ENCODE results near the gene KPNA6.

The KPNA6 gene

DNA sequence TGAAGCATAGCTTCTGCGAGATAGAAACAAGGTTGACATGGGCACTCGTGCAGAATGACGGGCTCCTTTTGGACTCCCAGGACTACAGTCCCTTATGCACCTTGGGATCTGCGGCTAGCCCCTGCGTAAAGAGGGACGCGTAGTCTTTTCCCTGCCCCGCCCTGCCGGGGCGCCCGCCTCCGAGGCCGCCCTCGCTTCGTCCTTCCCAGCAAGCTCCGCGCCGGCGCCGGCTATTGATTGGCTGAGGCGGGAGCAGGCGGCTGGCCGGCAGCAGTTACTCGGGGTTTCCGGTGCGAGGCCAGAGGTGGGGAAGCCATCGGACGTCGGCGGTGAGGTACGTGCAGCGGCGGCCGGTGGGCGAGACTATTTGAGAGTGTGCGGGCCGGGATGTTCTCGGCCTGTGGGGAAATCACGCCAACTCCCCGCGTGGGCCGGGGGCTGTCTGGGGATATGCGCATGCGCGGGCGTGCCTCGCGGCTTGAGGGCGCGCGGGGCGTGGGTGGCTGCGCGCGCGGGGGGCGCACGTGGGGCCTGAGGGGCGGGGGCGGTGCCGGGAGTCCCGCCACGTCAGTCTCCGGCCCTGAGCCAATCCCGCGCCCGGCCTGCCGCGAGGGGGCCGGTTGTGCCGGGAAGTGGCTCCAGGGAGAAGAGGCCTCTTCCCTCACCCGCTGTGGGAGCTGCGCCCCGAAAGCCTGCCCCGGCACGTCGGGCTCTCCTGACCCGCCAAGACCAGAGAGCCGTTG lies 71.8 kb downstream of the KPNA6 start, which contains the start of gene TXLNA:
TXLNA (plus strand) TSS at position 233 of the 743 bp plus-strand sequence. CDS start 671 bp downstream, outside the sequence.
- POLR2A ChIA-PET, result interaction anchor here (0.6 to 2.5 kb wide), 7 partner anchors 11 to 156 kb away, joined by 3 to 13 read pairs (median 4); partner anchors contain the start of genes CCDC28B, KPNA6 and MARCKSL1
- peak; percentile 98 for DNase-seq (ENCODE audit: extremely low spot score)
- TF ChIP-seq, protein P1, sequence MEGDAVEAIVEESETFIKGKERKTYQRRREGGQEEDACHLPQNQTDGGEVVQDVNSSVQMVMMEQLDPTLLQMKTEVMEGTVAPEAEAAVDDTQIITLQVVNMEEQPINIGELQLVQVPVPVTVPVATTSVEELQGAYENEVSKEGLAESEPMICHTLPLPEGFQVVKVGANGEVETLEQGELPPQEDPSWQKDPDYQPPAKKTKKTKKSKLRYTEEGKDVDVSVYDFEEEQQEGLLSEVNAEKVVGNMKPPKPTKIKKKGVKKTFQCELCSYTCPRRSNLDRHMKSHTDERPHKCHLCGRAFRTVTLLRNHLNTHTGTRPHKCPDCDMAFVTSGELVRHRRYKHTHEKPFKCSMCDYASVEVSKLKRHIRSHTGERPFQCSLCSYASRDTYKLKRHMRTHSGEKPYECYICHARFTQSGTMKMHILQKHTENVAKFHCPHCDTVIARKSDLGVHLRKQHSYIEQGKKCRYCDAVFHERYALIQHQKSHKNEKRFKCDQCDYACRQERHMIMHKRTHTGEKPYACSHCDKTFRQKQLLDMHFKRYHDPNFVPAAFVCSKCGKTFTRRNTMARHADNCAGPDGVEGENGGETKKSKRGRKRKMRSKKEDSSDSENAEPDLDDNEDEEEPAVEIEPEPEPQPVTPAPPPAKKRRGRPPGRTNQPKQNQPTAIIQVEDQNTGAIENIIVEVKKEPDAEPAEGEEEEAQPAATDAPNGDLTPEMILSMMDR (IDR thresholded peaks at IDR 0.05; ENCODE audit: control extremely low read depth, extremely low read depth, low read depth, missing control alignments), result peak; percentile 11
- CTCF ChIA-PET, result interaction anchor here (0.8 to 3.4 kb wide), 7 partner anchors 22 to 137 kb away, joined by 3 to 11 read pairs (median 3); partner anchors contain the start of genes CCDC28B and LCK

DNA sequence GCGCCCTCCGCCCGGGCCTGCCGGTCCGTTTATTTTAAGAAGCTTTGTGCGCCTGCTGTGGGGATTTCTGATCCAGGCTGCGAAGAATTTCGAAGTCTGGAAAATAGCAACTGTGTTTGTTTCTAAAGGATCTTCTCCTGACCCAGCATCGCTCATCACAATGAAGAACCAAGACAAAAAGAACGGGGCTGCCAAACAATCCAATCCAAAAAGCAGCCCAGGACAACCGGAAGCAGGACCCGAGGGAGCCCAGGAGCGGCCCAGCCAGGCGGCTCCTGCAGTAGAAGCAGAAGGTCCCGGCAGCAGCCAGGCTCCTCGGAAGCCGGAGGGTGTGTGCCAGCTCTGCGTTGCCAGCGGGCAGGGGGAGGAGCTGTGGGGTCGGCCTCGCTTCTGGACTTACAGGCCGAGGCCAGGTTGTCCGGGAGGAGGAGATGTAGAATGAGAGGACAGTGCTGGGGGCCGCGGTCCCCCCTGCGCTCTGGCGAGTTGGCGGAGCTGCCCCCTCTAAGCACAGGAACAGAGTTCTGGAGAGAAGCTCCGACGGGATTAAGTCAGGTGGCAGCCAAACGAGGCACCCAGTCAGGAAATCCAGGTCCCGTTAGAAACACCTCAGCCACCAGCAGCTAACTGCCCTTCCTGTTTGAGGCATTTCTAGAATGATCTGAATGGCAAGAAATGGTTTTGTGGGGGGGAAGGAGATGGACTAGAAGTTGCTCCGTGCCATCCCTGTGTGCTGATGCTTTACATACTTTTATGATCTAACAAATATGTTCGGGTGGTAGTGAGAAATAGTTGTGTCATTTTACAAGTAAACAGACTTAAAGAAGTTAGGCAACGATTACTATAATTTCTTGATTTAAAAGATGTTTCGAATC lies 72.6 kb downstream of the KPNA6 start:
- peak; percentile 53 for DNase-seq (ENCODE audit: extremely low spot score)

DNA sequence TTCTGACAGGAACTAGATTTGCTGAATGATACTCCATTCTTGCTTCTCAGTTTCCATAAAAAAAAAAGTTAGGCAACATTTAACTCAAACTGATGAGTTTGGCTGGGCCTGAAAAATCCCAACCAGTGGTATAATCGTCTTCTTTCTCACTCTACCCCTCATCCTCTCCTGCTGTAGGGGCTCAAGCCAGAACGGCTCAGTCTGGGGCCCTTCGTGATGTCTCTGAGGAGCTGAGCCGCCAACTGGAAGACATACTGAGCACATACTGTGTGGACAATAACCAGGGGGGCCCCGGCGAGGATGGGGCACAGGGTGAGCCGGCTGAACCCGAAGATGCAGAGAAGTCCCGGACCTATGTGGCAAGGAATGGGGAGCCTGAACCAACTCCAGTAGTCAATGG lies 73.2 kb downstream of the KPNA6 start:
- no peak for DNase-seq (ENCODE audit: extremely low spot score)
- CTCF ChIA-PET, result interaction anchor here (1.0 to 3.4 kb wide), 4 partner anchors 11 to 67 kb away, joined by 4 to 11 read pairs (median 6); no protein-coding TSS in a partner anchor
- POLR2A ChIA-PET, result interaction anchor here (0.6 to 2.5 kb wide), 4 partner anchors 9 to 155 kb away, joined by 3 to 13 read pairs (median 4); partner anchors contain the start of genes CCDC28B, KPNA6 and MARCKSL1

More for the DNA sequence above, 72.6 kb downstream of the KPNA6 start:
- TF ChIP-seq, protein P1 (IDR thresholded peaks at IDR 0.05; ENCODE audit: control extremely low read depth, extremely low read depth, low read depth, missing control alignments), result no peak
- POLR2A ChIA-PET, result interaction anchor here (0.6 to 2.5 kb wide), 4 partner anchors 9 to 156 kb away, joined by 3 to 13 read pairs (median 5); partner anchors contain the start of genes CCDC28B, KPNA6 and MARCKSL1
- CTCF ChIA-PET, result interaction anchor here (0.9 to 3.4 kb wide), 5 partner anchors 12 to 71 kb away, joined by 3 to 11 read pairs (median 5); partner anchors contain the start of gene LCK

DNA sequence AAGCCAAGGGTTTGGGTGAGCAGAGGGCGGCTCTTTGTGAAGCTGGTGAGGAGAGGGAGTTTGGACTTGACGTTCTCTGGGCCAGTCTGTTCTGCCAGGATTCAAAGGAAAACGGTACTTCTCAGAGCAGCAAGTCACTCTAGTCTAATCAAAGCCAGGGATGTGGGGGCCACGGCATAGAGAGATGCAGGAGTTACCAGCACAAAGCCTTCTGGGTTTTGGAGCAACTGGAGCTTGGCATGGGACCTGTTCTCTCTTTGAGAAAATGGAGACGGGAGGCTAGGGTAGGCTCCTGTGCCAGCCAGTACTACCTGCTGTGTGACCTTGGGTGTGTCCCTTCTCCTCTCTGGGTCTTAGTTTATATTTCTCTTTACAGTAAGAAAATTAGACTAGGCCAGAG lies 73.7 kb downstream of the KPNA6 start:
- ChIA-PET POLR2A (interaction anchor here (0.7 to 1.0 kb wide), 3 partner anchors 74 to 155 kb away, joined by 3 to 6 read pairs (median 4); partner anchors contain the start of genes KPNA6 and MARCKSL1), CTCF (interaction anchor here (2.6 to 3.4 kb wide), 2 partner anchors 34 to 67 kb away, joined by 7 to 11 read pairs; no protein-coding TSS in a partner anchor)
- DNase-seq (ENCODE audit: extremely low spot score), result no peak
- TF ChIP-seq, protein P1 (IDR thresholded peaks at IDR 0.05; ENCODE audit: control extremely low read depth, extremely low read depth, low read depth, missing control alignments), result no peak

More for the DNA sequence above, 73.2 kb downstream of the KPNA6 start:
- TF ChIP-seq, protein P1 (IDR thresholded peaks at IDR 0.05; ENCODE audit: control extremely low read depth, extremely low read depth, low read depth, missing control alignments), result no peak

DNA sequence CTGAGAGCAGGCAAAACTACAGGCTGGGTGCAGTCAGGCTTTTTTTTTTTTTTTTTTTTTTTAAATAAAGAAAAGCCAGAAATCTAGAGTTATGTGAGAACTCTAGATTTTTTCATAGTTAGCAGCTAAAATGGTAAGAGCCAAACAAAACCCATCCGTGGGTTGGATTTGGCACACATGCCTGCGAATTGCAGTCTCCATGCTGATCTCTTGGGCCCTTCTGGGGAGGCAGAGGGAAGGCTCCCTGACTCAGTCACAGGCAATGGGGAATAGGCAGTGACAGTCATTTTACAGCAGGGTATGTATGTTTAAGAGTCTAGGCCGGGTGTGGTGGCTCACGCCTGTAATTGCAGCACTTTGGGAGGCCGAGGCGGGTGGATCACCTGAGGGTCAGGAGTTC lies 74.2 kb downstream of the KPNA6 start:
- no peak for DNase-seq (ENCODE audit: extremely low spot score)
- TF ChIP-seq, protein P1 (IDR thresholded peaks at IDR 0.05; ENCODE audit: control extremely low read depth, extremely low read depth, low read depth, missing control alignments), result no peak
- CTCF ChIA-PET, result interaction anchor here (2.6 to 3.4 kb wide), 2 partner anchors 33 to 66 kb away, joined by 7 to 11 read pairs; no protein-coding TSS in a partner anchor
- POLR2A ChIA-PET, result interaction anchor here (0.7 to 1.0 kb wide), 3 partner anchors 74 to 154 kb away, joined by 3 to 6 read pairs (median 4); partner anchors contain the start of genes KPNA6 and MARCKSL1
